RWPE1 (cell line): ENCODE results near the gene RRAGB.
"Not testable (repeated sequence)": the region's sequence is repeated elsewhere in the genome, so short reads cannot be mapped to it uniquely, and the experiment has no call there.

Experiments used
- CTCF ChIA-PET: fragments of 350-600 bp; sonication (Branson Sonifier 250); formaldehyde crosslinking; extraction: SDS; loops from one replicate; lab custom pipeline; 2021; lab: Yijun Ruan, JAX
- POLR2A ChIA-PET: fragments of 400-600 bp; formaldehyde crosslinking; extraction: SDS; loops from one replicate; lab custom pipeline; 2020; ENCODE audit warnings: antibody characterized with exemption; ENCODE audit not compliant: low non-redundant PET; lab: Yijun Ruan, JAX
- DNase-seq: peaks from one replicate; pipeline ENCODE4 v3.0.0; 2012; ENCODE audit warnings: low spot score
- H3K27ac ChIP-seq: fragments of 450-650 bp; 2 replicates; pipeline ENCODE4 v1.5.1; 2017
- CTCF ChIP-seq: fragments of 450-650 bp; conservative IDR thresholded peaks from 2 replicates; pipeline ENCODE4 v1.5.1; 2017; ENCODE audit warnings: low read depth, mild to moderate bottlenecking

Gene RRAGB

DNA sequence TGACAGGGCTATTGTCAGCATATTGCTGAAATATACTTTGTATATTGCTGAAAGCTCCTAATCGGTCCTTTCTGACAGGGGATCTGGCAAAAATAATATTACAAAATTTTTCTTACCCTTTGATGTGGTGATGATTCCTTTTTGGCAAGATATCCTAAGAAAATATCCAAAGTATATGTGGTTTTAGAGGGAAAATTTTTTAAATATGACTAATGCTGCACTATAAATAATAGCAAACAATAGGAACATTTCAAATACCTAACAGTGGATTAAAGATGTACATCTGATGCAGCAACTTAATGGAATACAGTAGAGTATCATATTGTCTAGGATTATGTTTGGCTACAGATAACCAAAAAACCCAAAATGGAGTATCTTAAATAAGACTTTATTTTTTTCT lies 49.6 kb downstream of the RRAGB start:
- CTCF ChIA-PET, result no interaction called here
- no peak for TF ChIP-seq CTCF
- no peak overlapping the region for H3K27ac ChIP-seq
- peak; percentile 0 for DNase-seq
- POLR2A ChIA-PET, result no interaction called here

DNA sequence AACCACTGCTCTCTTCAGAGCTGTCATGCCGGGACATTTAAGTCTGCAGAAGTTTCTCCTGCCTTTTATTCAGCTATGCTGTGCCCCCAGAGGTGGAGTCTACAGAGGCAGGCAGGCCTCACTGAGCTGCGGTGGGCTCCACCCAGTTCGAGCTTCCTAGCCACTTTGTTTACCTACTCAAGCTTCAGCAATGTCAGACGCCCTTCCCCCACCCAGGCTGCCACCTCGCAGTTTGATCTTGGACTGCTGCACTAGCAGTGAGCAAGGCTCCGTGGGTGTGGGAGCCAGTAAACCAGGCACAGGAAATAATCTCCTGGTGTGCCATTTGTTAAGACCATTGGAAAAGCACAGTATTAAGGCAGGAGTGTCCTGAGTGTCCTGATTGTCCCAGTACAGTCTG lies 56.9 kb downstream of the RRAGB start:
- H3K27ac ChIP-seq, DNase-seq, CTCF ChIA-PET: not testable (repeated sequence)

DNA sequence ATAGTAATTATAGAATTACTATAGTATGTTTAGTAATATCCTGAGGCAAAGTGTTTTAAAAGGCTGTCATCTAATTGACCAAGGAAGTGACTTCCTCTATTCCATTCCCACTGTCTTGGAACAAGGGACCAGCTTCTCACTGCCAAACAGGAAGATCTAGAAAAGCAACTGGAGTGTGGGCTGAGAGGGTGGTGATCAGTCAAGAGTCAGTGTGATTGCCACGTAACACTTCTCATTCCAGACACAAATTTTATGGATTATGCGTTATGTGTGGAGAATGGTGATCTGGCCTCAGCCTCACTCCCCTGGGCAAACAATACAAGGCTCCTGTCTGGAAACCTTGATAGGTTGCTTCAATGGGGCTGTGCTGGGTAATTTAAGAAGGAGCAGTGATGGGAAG lies 60.0 kb downstream of the RRAGB start:
- H3K27ac ChIP-seq, result no peak overlapping the region
- TF ChIP-seq CTCF, result no peak
- no peak for DNase-seq
- ChIA-PET CTCF (no interaction called here), POLR2A (no interaction called here)

More for the DNA sequence above, 56.9 kb downstream of the RRAGB start:
- POLR2A ChIA-PET, result not testable (repeated sequence)

DNA sequence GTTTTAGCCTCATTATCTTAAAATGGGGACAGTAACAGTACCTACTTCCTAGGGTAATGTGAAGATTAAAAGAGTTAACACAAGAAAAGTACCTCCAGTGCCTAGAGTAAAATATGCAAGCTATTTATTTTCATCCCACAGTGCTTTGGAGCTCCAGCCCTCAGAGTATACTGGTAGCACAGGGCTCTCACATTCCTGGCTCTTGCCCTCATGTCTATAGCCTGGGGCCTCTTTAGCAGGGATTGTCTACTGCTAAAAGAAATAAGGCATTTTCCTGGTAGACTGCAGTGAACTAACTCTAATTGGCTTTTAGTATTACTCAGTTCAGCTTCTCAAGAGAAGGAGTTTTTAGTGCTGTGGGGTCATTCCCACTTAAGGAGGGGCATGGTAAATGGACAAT lies 60.8 kb downstream of the RRAGB start:
- CTCF ChIA-PET, result no interaction called here
- TF ChIP-seq CTCF, result no peak
- DNase-seq, result no peak
- POLR2A ChIA-PET, result no interaction called here
- no peak overlapping the region for H3K27ac ChIP-seq

DNA sequence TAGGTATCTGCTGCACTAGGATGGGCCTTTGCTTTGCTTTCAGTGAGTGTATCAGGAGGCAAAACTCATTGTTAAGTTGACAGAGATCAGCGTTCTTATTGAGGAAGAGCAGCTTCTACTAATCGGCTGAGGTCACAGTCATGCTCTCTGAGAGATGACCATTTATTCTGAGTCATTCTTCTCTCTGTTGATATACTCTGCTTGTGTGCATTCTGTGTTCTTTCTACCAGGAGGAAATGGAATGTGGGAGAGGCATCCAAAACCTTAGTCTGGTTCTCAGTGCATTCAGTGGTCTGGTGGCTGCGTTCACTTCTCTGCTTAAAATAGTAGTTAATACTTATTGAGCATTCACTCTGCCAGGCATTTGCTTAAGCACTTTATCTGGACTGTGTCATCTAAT lies 66.2 kb downstream of the RRAGB start:
- TF ChIP-seq CTCF, result no peak
- no peak for DNase-seq
- ChIA-PET POLR2A (no interaction called here), CTCF (no interaction called here)
- no peak overlapping the region for H3K27ac ChIP-seq

GRCh38 chrX:55787063-55787462 lies 69.5 kb downstream of the RRAGB start:
- POLR2A ChIA-PET, result no interaction called here
- no peak for DNase-seq
- no peak overlapping the region for H3K27ac ChIP-seq
- no peak for TF ChIP-seq CTCF
- CTCF ChIA-PET, result no interaction called here

DNA sequence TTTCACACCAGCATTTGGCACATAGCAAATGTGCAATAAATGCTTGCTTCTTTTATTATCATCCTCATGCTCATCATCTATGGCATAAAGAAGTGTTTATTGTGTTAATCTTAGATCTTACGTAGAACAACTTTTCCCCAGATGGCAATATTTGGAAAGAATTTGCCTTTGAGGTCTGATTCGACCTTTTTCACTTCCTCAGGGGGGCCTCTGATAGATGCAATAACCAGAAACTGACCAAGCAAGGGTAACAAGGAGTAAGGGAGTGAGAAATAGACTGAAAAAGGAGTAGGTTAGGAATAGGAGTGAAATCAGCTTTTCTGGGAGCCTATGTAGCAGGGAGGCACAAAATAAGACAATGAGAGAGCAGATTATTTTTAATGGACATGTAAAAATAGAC lies 70.2 kb downstream of the RRAGB start:
- TF ChIP-seq CTCF, result no peak
- ChIA-PET CTCF (no interaction called here), POLR2A (no interaction called here)
- H3K27ac ChIP-seq, result no peak overlapping the region
- DNase-seq, result no peak
